Mucosa of descending colon (tissue), 3 donors: ENCODE results near the gene MRGPRD. TPM values are rescaled to one million over a fixed set of nuclear protein-coding genes. Genes with fewer than 3 reads are reported as not detected.

ENCODE experiments used
- ATAC-seq: fragments of 200-7000 bp; cut with Tn5 transposase; one replicate; pipeline ENCODE4 v1.9.1; 2020; ENCODE audit warnings: mild to moderate bottlenecking, moderate library complexity
- DNase-seq, 3 donors: peaks; one replicate each; pipeline ENCODE4 v3.0.0-alpha.2; 2020
- H3K36me3 ChIP-seq: fragments of 200-600 bp; one replicate; pipeline ENCODE4 v1.8.0; 2021; ENCODE audit warnings: low read depth, mild to moderate bottlenecking
- H3K4me1 ChIP-seq: fragments of 200-600 bp; one replicate; pipeline ENCODE4 v1.8.0; 2021; ENCODE audit warnings: low read depth, mild to moderate bottlenecking
- H3K4me3 ChIP-seq: fragments of 200-600 bp; one replicate; pipeline ENCODE4 v1.8.0; 2021; ENCODE audit warnings: mild to moderate bottlenecking
- H3K9me3 ChIP-seq: fragments of 200-600 bp; one replicate; pipeline ENCODE4 v1.8.0; 2021; ENCODE audit warnings: mild to moderate bottlenecking
- CTCF ChIP-seq: fragments of 200-600 bp; IDR thresholded peaks from one replicate; pipeline ENCODE4 v1.8.0; 2022; ENCODE audit warnings: antibody characterized with exemption, mild to moderate bottlenecking
- intact Hi-C, 2 donors: fragments of 100-400 bp; cut with DNase I in 1 of 2; cut with micrococcal nuclease in 1 of 2; formaldehyde crosslinking; loops; one replicate each; pipeline versions ENCODE4 v1.11.0 to v1.11.1; 2022; cut with DNase I, micrococcal nuclease
- total RNA-seq, 3 donors: library from RNA; stranded (reverse); fragmentation: NEBNext Ultra II Directional in 2 of 3; extraction: Animal tissue kit (Norgen Biotek cat#: 25700) in 2 of 3; gene quantifications; one replicate each; pipeline versions ENCODE4 v1.2.1 to v1.2.4, GENCODE V29; 2021 to 2023
- donor health status: DM: no; HTN: no; CAD: no; lungs with moderate emphysema.
- donor health status: DM: no; HTN: no; CAD: no.
- donor health status: DM: no; HTN: yes; CAD: no.

MRGPRD gene
- total RNA-seq, 3 donors from 2014 or later, result 0.41 TPM; not detected in 2

GRCh38 chr11:68956547-68957254, 24.1 kb downstream of the MRGPRD start:
- ATAC-seq, result no peak
- no peaks in the 10 kb centered on the region for H3K9me3 ChIP-seq
- no peak overlapping the region for H3K4me3 ChIP-seq
- TF ChIP-seq CTCF, result no peak
- intact Hi-C loops, result no loop called here
- DNase-seq, result no peak
- no peaks in the 10 kb centered on the region for H3K36me3 ChIP-seq
- peaks cover 11% of the 10 kb centered on the region for H3K4me1 ChIP-seq

- no peak overlapping the region for H3K4me3 ChIP-seq
- DNase-seq (peak in 1 of 3 donors; percentile 46), ATAC-seq (peak; percentile 47)
- no peaks in the 10 kb centered on the region for H3K36me3 ChIP-seq
- intact Hi-C loops, result no loop called here
- no peaks in the 10 kb centered on the region for H3K9me3 ChIP-seq
- H3K4me1 ChIP-seq, result peaks cover 11% of the 10 kb centered on the region
- no peak for TF ChIP-seq CTCF
These were observed 24.6 kb downstream of the MRGPRD start for GRCh38 chr11:68956142-68956541.

- DNase-seq, result no peak
- ATAC-seq, result peak; percentile 4
These were observed 25.2 kb downstream of the MRGPRD start for GRCh38 chr11:68955607-68955958.

GRCh38 chr11:68954836-68955606, 25.8 kb downstream of the MRGPRD start:
- Histone ChIP-seq H3K4me1 (peaks cover 11% of the 10 kb centered on the region), H3K9me3 (no peaks in the 10 kb centered on the region), H3K4me3 (no peak overlapping the region), H3K36me3 (no peaks in the 10 kb centered on the region)
- intact Hi-C loops, result no loop called here
- no peak for TF ChIP-seq CTCF
- DNase-seq (peak; percentile 78 to 80 (median 79)), ATAC-seq (peak; percentile 95)

More at GRCh38 chr11:68955607-68955958, 25.2 kb downstream of the MRGPRD start:
- peaks cover 11% of the 10 kb centered on the region for H3K4me1 ChIP-seq
- H3K36me3 ChIP-seq, result no peaks in the 10 kb centered on the region
- H3K9me3 ChIP-seq, result no peaks in the 10 kb centered on the region
- no peak for TF ChIP-seq CTCF
- intact Hi-C loops, result no loop called here
- H3K4me3 ChIP-seq, result no peak overlapping the region

GRCh38 chr11:68950762-68951161, 30.0 kb downstream of the MRGPRD start:
- H3K36me3 ChIP-seq, result no peaks in the 10 kb centered on the region
- DNase-seq (no peak), ATAC-seq (no peak)
- H3K9me3 ChIP-seq, result no peaks in the 10 kb centered on the region
- peaks cover 11% of the 10 kb centered on the region for H3K4me1 ChIP-seq
- TF ChIP-seq CTCF, result no peak
- intact Hi-C loops, result no loop called here
- no peak overlapping the region for H3K4me3 ChIP-seq
